Measurements from ENCODE around the gene C16orf87. TPM values are rescaled to one million over a fixed set of nuclear protein-coding genes. Genes with fewer than 3 reads are reported as not detected.

The C16orf87 gene
- polyA plus RNA-seq, 1 donor = 24.4 TPM

- DNase-seq = no peak
Measured at GRCh38 chr16:46753015-46753414, 78.0 kb downstream of the C16orf87 start.

- no peak for DNase-seq
Measured at GRCh38 chr16:46751381-46751780, 79.6 kb downstream of the C16orf87 start.

GRCh38 chr16:46748775-46749705 lies 81.9 kb downstream of the C16orf87 start:
- DNase-seq = no peak

- DNase-seq = no peak
Measured at GRCh38 chr16:46747777-46748651, 83.0 kb downstream of the C16orf87 start, which contains the start of gene MYLK3. Gene MYLK3, minus strand, starts transcription at chr16:46748344. Its CDS starts 151 bp downstream, at chr16:46748193.

GRCh38 chr16:46746821-46747776 lies 83.9 kb downstream of the C16orf87 start:
- DNase-seq = no peak

Other genes starting within 250 kb of the C16orf87 start
- 8.9 TPM for gene SHCBP1, start 209.8 kb downstream of the C16orf87 start, polyA plus RNA-seq (ENCODE audit: insufficient read length)
- gene VPS35, start 142.0 kb downstream of the C16orf87 start, polyA plus RNA-seq (ENCODE audit: insufficient read length) = 72.3 TPM
- gene ORC6, start 141.5 kb downstream of the C16orf87 start, polyA plus RNA-seq (ENCODE audit: insufficient read length) = 8.1 TPM
- 7.9 TPM for gene MYLK3, start 82.8 kb downstream of the C16orf87 start, polyA plus RNA-seq (ENCODE audit: insufficient read length)
- gene GPT2, start 53.2 kb upstream of the C16orf87 start, polyA plus RNA-seq (ENCODE audit: insufficient read length) = 37.1 TPM
- gene DNAJA2, start 142.5 kb upstream of the C16orf87 start, polyA plus RNA-seq (ENCODE audit: insufficient read length) = 45.7 TPM

All from hindlimb muscle (tissue), 1 donor.